ENCODE data around the gene SPIN1. TPM values are rescaled to one million over a fixed set of nuclear protein-coding genes. Genes with fewer than 3 reads are reported as not detected.

Gene SPIN1
- total and polyA plus RNA-seq, 2 of the 8 experiments (the other 6 are each of a cell fraction or from before 2014, with no cell fraction given) = 69.9 to 139 TPM

DNA sequence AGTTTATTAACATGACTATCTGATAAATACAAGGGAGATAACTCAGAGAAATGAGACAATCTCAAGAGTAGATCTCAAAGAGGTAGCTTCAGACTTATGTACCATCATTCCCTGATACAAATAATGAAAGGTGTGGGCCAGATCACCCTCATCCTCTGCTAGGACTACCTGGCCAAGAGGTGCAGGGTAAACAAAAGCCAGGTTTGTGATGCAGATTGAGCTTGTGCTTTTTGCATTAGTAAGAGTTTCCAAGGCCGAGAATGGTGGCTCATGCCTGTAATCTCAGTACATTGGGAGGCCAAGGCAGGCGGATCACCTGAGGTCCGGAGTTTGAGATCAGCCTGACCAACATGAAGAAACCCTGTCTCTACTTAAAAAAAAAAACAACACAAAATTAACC is 8.9 kb upstream of the SPIN1 start (continued):
- TF ChIP-seq CHD7 (IDR thresholded peaks at IDR 0.05; ENCODE audit: insufficient replicate concordance, low read length) = no peak
- TF ChIP-seq RBBP5 (IDR thresholded peaks at IDR 0.05; ENCODE audit: borderline replicate concordance, low read depth, low read length) = no peak
